MM.1S (cell line): ENCODE results near the gene PIGR.

ENCODE experiments used
- DNase-seq: peaks from one replicate; pipeline ENCODE4 v3.0.0-alpha.2; 2015
- H2AFZ ChIP-seq: fragments of 300-600 bp; sonication (generic); 2 replicates; pipeline ENCODE4 v1.6.0; 2016; ENCODE audit warnings: antibody characterized with exemption, low read length
- H3F3A ChIP-seq: fragments of 300-600 bp; sonication (generic); 2 replicates; pipeline ENCODE4 v1.6.1; 2016; ENCODE audit warnings: mild to moderate bottlenecking, antibody characterized with exemption, low read length, moderate library complexity, mixed read lengths; ENCODE audit not compliant: insufficient read depth
- H3K27ac ChIP-seq: fragments of 300-600 bp; sonication (generic); 2 replicates; pipeline ENCODE4 v1.5.1; 2016; ENCODE audit warnings: mild to moderate bottlenecking, low read length
- H3K27me3 ChIP-seq: fragments of 300-600 bp; sonication (generic); replicated peaks from 2 replicates; pipeline ENCODE4 v1.6.0; 2016; ENCODE audit warnings: low read length; ENCODE audit not compliant: insufficient read depth
- H3K36me3 ChIP-seq: fragments of 300-600 bp; sonication (generic); replicated peaks from 2 replicates; pipeline ENCODE4 v1.6.1; 2016; ENCODE audit warnings: mild to moderate bottlenecking, low read length, mixed read lengths; ENCODE audit not compliant: insufficient read depth
- H3K4me1 ChIP-seq: fragments of 300-600 bp; sonication (generic); 2 replicates; pipeline ENCODE4 v1.6.1; 2016; ENCODE audit warnings: low read length, mixed read lengths
- H3K4me2 ChIP-seq: fragments of 300-600 bp; sonication (generic); 2 replicates; pipeline ENCODE4 v1.6.0; 2016; ENCODE audit warnings: low read depth, low read length
- H3K4me3 ChIP-seq: fragments of 300-600 bp; sonication (generic); 2 replicates; pipeline ENCODE4 v1.5.1; 2016; ENCODE audit warnings: low read length, mixed read lengths
- H3K79me2 ChIP-seq: fragments of 300-600 bp; sonication (generic); 2 replicates; pipeline ENCODE4 v1.6.1; 2016; ENCODE audit warnings: mixed run types, low read length, mixed read lengths
- H3K9ac ChIP-seq: fragments of 300-600 bp; sonication (generic); 2 replicates; pipeline ENCODE4 v1.6.1; 2016; ENCODE audit warnings: low read length, mixed read lengths
- H3K9me2 ChIP-seq: fragments of 300-600 bp; sonication (generic); replicated peaks from 2 replicates; pipeline ENCODE4 v1.6.1; 2016; ENCODE audit warnings: mild to moderate bottlenecking, low read length, mixed read lengths; ENCODE audit not compliant: insufficient read depth
- H3K9me3 ChIP-seq: fragments of 300-600 bp; sonication (generic); replicated peaks from 2 replicates; pipeline ENCODE4 v1.6.1; 2016; ENCODE audit warnings: mild to moderate bottlenecking, low read length, mixed read lengths; ENCODE audit not compliant: insufficient read depth
- H4K20me1 ChIP-seq: fragments of 300-600 bp; sonication (generic); 2 replicates; pipeline ENCODE4 v1.6.1; 2016; ENCODE audit warnings: mild to moderate bottlenecking, low read length, moderate library complexity, mixed read lengths; ENCODE audit not compliant: insufficient read depth
- CTCF ChIP-seq: fragments of 300-600 bp; sonication (generic); IDR thresholded peaks from 2 replicates; pipeline ENCODE4 v1.5.1; 2016; ENCODE audit warnings: antibody characterized with exemption, low read length, mixed read lengths
- EZH2 ChIP-seq: fragments of 300-600 bp; sonication (generic); optimal IDR thresholded peaks from 2 replicates; pipeline ENCODE3; 2017; ENCODE audit warnings: low read depth, mild to moderate bottlenecking, antibody characterized with exemption, low read length, mixed read lengths
- EZH2phosphoT487 ChIP-seq: fragments of 300-600 bp; sonication (generic); IDR thresholded peaks from 2 replicates; pipeline ENCODE4 v1.6.1; 2018; ENCODE audit warnings: antibody characterized with exemption, low read length

The PIGR gene

GRCh38 chr1:206939131-206939530, 7.1 kb downstream of the PIGR start:
- TF ChIP-seq EZH2: no peak
- no peak for TF ChIP-seq CTCF
- TF ChIP-seq EZH2phosphoT487: no peak
- no peak overlapping the region for H3K4me3 ChIP-seq
- H3K27ac ChIP-seq: no peak overlapping the region
- no peaks in the 10 kb centered on the region for H3K36me3 ChIP-seq
- DNase-seq: no peak
- H3K4me1 ChIP-seq: no peaks in the 10 kb centered on the region
- H4K20me1 ChIP-seq: no peaks in the 10 kb centered on the region
- no peak overlapping the region for H2AFZ ChIP-seq
- H3K27me3 ChIP-seq: no peaks in the 10 kb centered on the region
- H3K9ac ChIP-seq: no peak overlapping the region
- no peaks in the 10 kb centered on the region for H3K9me2 ChIP-seq
- H3K4me2 ChIP-seq: no peak overlapping the region
- H3F3A ChIP-seq: no peaks in the 10 kb centered on the region
- no peaks in the 10 kb centered on the region for H3K9me3 ChIP-seq
- no peaks in the 10 kb centered on the region for H3K79me2 ChIP-seq

- Histone ChIP-seq H3K9ac (no peak overlapping the region), H3K27ac (no peak overlapping the region), H3K9me3 (no peaks in the 10 kb centered on the region), H3K79me2 (no peaks in the 10 kb centered on the region), H2AFZ (no peak overlapping the region), H3K36me3 (no peaks in the 10 kb centered on the region), H3K27me3 (no peaks in the 10 kb centered on the region), H3K4me2 (no peak overlapping the region), H3K4me1 (peaks cover 5% of the 10 kb centered on the region), H3K9me2 (no peaks in the 10 kb centered on the region), H3F3A (no peaks in the 10 kb centered on the region), H3K4me3 (no peak overlapping the region), H4K20me1 (no peaks in the 10 kb centered on the region)
- no peak for DNase-seq
- TF ChIP-seq EZH2phosphoT487: no peak
- no peak for TF ChIP-seq EZH2
- TF ChIP-seq CTCF: no peak
Measured at GRCh38 chr1:206937425-206937824, 8.8 kb downstream of the PIGR start.

DNA sequence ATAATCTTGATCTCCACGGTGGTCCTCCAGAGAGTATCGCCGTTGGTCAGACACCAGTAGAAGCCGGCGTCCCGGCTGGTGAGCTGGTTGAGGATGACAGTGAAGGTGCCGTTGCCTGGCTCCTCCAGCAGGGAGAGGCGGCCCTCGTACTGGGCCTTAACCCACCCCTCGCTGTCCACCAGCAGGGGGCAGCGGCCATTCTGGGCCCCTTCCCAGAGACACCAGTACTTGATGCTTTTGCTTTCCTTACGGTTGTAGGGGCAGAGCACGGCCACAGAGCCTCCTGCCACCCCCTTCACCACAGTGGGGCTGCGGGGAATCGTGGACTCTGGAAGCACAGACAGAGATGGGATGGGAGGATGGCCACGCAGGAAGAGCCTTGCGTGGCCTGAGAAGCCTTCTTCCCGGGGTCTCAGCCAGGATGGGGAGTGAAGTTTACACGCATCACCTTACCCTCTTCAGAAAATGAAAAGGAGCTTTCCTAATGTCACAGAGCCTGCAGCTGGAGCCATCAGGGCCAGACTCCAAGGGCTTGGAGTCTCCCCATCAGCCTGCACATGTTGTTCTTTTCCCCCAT, 10.7 kb downstream of the PIGR start:
- H3F3A ChIP-seq: no peaks in the 10 kb centered on the region
- H3K27ac ChIP-seq: no peak overlapping the region
- no peak overlapping the region for H3K9ac ChIP-seq
- peaks cover 9% of the 10 kb centered on the region for H3K4me1 ChIP-seq
- H3K27me3 ChIP-seq: no peaks in the 10 kb centered on the region
- no peaks in the 10 kb centered on the region for H3K36me3 ChIP-seq
- no peak for DNase-seq
- peak; percentile 61 for TF ChIP-seq CTCF
- no peak for TF ChIP-seq EZH2phosphoT487
- no peak overlapping the region for H2AFZ ChIP-seq
- no peaks in the 10 kb centered on the region for H3K9me2 ChIP-seq
- no peak overlapping the region for H3K4me2 ChIP-seq
- no peaks in the 10 kb centered on the region for H3K9me3 ChIP-seq
- no peaks in the 10 kb centered on the region for H3K79me2 ChIP-seq
- H4K20me1 ChIP-seq: no peaks in the 10 kb centered on the region
- no peak overlapping the region for H3K4me3 ChIP-seq
